ENCODE results near the gene FUT3. TPM values are rescaled to one million over a fixed set of nuclear protein-coding genes. Genes with fewer than 3 reads are reported as not detected.

The FUT3 gene
- total RNA-seq, 1 donor from 2014 or later: 0.84 TPM

- H4K20me1 ChIP-seq (ENCODE audit: insufficient read depth, low read length): no peaks in the 10 kb centered on the region
- no peak for TF ChIP-seq EZH2 (IDR thresholded peaks at IDR 0.05; ENCODE audit: insufficient read depth, low read length)
- no peak for TF ChIP-seq CTCF (IDR thresholded peaks at IDR 0.05; ENCODE audit: insufficient read depth, low read depth, low read length)
- H3K36me3 Mint-ChIP-seq (ENCODE audit: low read depth, unreplicated experiment): no peaks in the 10 kb centered on the region
- H3K4me1 ChIP-seq (ENCODE audit: insufficient read depth, low read length): no peaks in the 10 kb centered on the region
- H3K27me3 ChIP-seq (ENCODE audit: insufficient read depth, low read length): no peaks in the 10 kb centered on the region
- H3K9ac ChIP-seq (ENCODE audit: low read length): no peak overlapping the region
- DNase-seq (ENCODE audit: low read depth) (no peak), FAIRE-seq (no peak)
- H3K27ac ChIP-seq (ENCODE audit: low read depth, low read length): no peak overlapping the region
- H3K4me2 ChIP-seq (ENCODE audit: low read length): no peak overlapping the region
- peaks cover 2% of the 10 kb centered on the region for H3K4me1 Mint-ChIP-seq (ENCODE audit: low read depth, unreplicated experiment)
- no peaks in the 10 kb centered on the region for H3K9me3 Mint-ChIP-seq (ENCODE audit: unreplicated experiment)
- no peak overlapping the region for H3K4me3 ChIP-seq (ENCODE audit: insufficient read depth, low read depth, low read length)
- no peaks in the 10 kb centered on the region for H3K36me3 ChIP-seq (ENCODE audit: insufficient read depth, low read length)
- H3K79me2 ChIP-seq (ENCODE audit: insufficient read depth, low read length): no peaks in the 10 kb centered on the region
- no peak overlapping the region for H3K27ac Mint-ChIP-seq (ENCODE audit: unreplicated experiment)
- H3K4me3 Mint-ChIP-seq (ENCODE audit: unreplicated experiment): no peak overlapping the region
- no peaks in the 10 kb centered on the region for H3K9me3 ChIP-seq (ENCODE audit: insufficient read depth, low read depth, low read length)
- peaks cover 11% of the 10 kb centered on the region for H3K27me3 Mint-ChIP-seq (ENCODE audit: low read depth, unreplicated experiment)
- H2AFZ ChIP-seq (ENCODE audit: low read depth, low read length): no peak overlapping the region
These were observed 22.5 kb upstream of the FUT3 start for GRCh38 chr19:5873617-5874199.

GRCh38 chr19:5870986-5871394 lies 19.7 kb upstream of the FUT3 start:
- no peaks in the 10 kb centered on the region for H3K36me3 Mint-ChIP-seq (ENCODE audit: low read depth, unreplicated experiment)
- peaks cover 24% of the 10 kb centered on the region for H3K27me3 Mint-ChIP-seq (ENCODE audit: low read depth, unreplicated experiment)
- no peak overlapping the region for H3K4me3 Mint-ChIP-seq (ENCODE audit: unreplicated experiment)
- no peak overlapping the region for H3K9ac ChIP-seq (ENCODE audit: low read length)
- no peaks in the 10 kb centered on the region for H3K4me1 ChIP-seq (ENCODE audit: insufficient read depth, low read length)
- no peak overlapping the region for H3K27ac ChIP-seq (ENCODE audit: low read depth, low read length)
- H3K4me2 ChIP-seq (ENCODE audit: low read length): no peak overlapping the region
- no peak overlapping the region for H3K27ac Mint-ChIP-seq (ENCODE audit: unreplicated experiment)
- H3K36me3 ChIP-seq (ENCODE audit: insufficient read depth, low read length): no peaks in the 10 kb centered on the region
- no peak for TF ChIP-seq CTCF (IDR thresholded peaks at IDR 0.05; ENCODE audit: insufficient read depth, low read depth, low read length)
- TF ChIP-seq EZH2 (IDR thresholded peaks at IDR 0.05; ENCODE audit: insufficient read depth, low read length): no peak
- no peaks in the 10 kb centered on the region for H3K4me1 Mint-ChIP-seq (ENCODE audit: low read depth, unreplicated experiment)
- H2AFZ ChIP-seq (ENCODE audit: low read depth, low read length): no peak overlapping the region
- no peaks in the 10 kb centered on the region for H3K9me3 ChIP-seq (ENCODE audit: insufficient read depth, low read depth, low read length)
- DNase-seq (ENCODE audit: low read depth) (no peak), FAIRE-seq (no peak)
- H3K79me2 ChIP-seq (ENCODE audit: insufficient read depth, low read length): no peaks in the 10 kb centered on the region
- no peaks in the 10 kb centered on the region for H3K9me3 Mint-ChIP-seq (ENCODE audit: unreplicated experiment)
- H3K27me3 ChIP-seq (ENCODE audit: insufficient read depth, low read length): no peaks in the 10 kb centered on the region
- no peak overlapping the region for H3K4me3 ChIP-seq (ENCODE audit: insufficient read depth, low read depth, low read length)
- H4K20me1 ChIP-seq (ENCODE audit: insufficient read depth, low read length): no peaks in the 10 kb centered on the region
